BLaER1 (cell line): ENCODE measurements around the gene ALG9.

Source experiments
- H3K27ac ChIP-seq: shearing (Covaris generic); formaldehyde crosslinking; 2 replicates; pipeline ENCODE4 v1.8.1; 2022
- H3K27me3 ChIP-seq: shearing (Covaris generic); formaldehyde crosslinking; 2 replicates; pipeline ENCODE4 v1.8.1; 2022
- H3K36me3 ChIP-seq: shearing (Covaris generic); formaldehyde crosslinking; 2 replicates; pipeline ENCODE4 v1.8.1; 2022
- H3K4me1 ChIP-seq: shearing (Covaris generic); formaldehyde crosslinking; 2 replicates; pipeline ENCODE4 v1.8.1; 2022
- H3K4me2 ChIP-seq: shearing (Covaris generic); formaldehyde crosslinking; 2 replicates; pipeline ENCODE4 v1.8.1; 2022
- H3K4me3 ChIP-seq: shearing (Covaris generic); formaldehyde crosslinking; 2 replicates; pipeline ENCODE4 v1.8.1; 2022
- H3K9ac ChIP-seq: shearing (Covaris generic); formaldehyde crosslinking; 2 replicates; pipeline ENCODE4 v1.8.1; 2022
- H3K9me3 ChIP-seq: shearing (Covaris generic); formaldehyde crosslinking; 2 replicates; pipeline ENCODE4 v1.8.1; 2022
- H4K20me1 ChIP-seq: shearing (Covaris generic); formaldehyde crosslinking; 2 replicates; pipeline ENCODE4 v1.8.1; 2022
- Cebpa-rat ChIP-seq: shearing (Covaris generic); IDR thresholded peaks from 2 replicates; pipeline ENCODE4 v1.8.1; 2022

The ALG9 gene

DNA sequence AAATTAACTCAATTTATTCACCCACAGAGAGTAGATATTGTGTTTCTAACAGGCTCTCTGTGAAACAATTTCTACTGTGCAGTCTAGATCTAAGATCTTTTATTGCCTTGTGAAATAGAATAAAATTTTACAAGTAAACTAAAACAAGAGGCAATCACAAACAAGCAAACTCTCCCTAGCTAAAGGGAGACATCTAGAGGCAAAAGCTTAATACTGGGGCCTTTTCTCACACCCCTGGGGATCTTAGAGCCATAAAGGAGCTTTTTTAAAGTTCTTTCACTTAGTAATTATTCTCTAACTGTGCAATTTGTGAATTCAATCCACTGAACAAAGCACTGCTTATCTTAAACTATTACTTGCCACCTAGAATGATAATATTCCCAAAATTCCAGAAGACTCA lies 19.7 kb downstream of the ALG9 start:
- Histone ChIP-seq H4K20me1 (no peaks in the 10 kb centered on the region), H3K4me2 (no peak overlapping the region), H3K4me1 (no peaks in the 10 kb centered on the region), H3K9ac (no peak overlapping the region), H3K36me3 (peaks cover 94% of the 10 kb centered on the region), H3K9me3 (no peaks in the 10 kb centered on the region), H3K27ac (no peak overlapping the region), H3K27me3 (no peaks in the 10 kb centered on the region), H3K4me3 (no peak overlapping the region)
- TF ChIP-seq Cebpa-rat = no peak

DNA sequence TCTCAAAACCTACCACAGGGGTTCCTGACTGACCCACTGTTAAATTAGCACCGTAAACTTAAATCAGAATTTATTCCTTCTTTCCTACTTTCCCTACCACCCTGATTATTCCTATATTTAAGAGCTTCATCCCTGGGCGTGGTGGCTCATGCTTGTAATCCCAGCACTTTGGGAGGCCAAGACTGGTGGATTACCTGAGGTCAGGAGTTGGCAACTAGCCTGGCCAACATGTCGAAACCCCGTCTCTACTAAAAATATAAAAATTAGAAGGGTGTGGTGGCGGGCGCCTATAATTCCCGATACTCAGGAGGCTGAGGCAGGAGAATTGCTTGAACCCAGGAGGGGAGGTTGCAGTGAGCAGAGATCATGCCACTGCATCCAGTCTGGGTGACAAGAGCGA lies 20.3 kb downstream of the ALG9 start:
- H3K27me3 ChIP-seq = no peaks in the 10 kb centered on the region
- H4K20me1 ChIP-seq = no peaks in the 10 kb centered on the region
- H3K4me3 ChIP-seq = no peak overlapping the region
- H3K36me3 ChIP-seq = peaks cover 97% of the 10 kb centered on the region
- no peaks in the 10 kb centered on the region for H3K9me3 ChIP-seq
- no peak for TF ChIP-seq Cebpa-rat
- no peaks in the 10 kb centered on the region for H3K4me1 ChIP-seq
- H3K9ac ChIP-seq = no peak overlapping the region
- no peak overlapping the region for H3K4me2 ChIP-seq
- H3K27ac ChIP-seq = no peak overlapping the region

DNA sequence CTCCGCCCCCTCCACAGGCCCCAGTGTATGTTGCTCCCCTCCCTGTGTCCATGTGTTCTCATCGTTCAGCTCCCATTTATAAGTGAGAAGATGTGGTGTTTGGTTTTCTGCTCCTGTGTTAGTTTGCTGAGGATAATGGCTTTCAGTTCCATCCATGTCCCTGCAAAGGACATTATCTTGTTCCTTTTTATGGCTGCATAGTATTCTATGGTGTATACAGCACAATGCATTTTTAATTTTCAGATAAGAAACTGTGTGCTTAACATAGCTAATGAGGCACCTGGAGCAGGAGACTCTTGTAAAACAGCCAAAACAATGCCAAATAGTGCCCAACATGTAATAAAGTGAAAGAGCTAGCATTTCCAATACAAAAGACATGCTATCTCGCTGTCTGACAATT lies 21.8 kb downstream of the ALG9 start:
- Histone ChIP-seq H4K20me1 (no peaks in the 10 kb centered on the region), H3K36me3 (peaks cover 97% of the 10 kb centered on the region), H3K27ac (no peak overlapping the region), H3K27me3 (no peaks in the 10 kb centered on the region), H3K4me3 (no peak overlapping the region), H3K9me3 (no peaks in the 10 kb centered on the region), H3K9ac (no peak overlapping the region), H3K4me1 (no peaks in the 10 kb centered on the region), H3K4me2 (no peak overlapping the region)
- no peak for TF ChIP-seq Cebpa-rat

- Histone ChIP-seq H3K4me3 (no peak overlapping the region), H3K27me3 (no peaks in the 10 kb centered on the region), H3K36me3 (peaks cover 94% of the 10 kb centered on the region), H3K27ac (no peak overlapping the region), H4K20me1 (no peaks in the 10 kb centered on the region), H3K4me1 (no peaks in the 10 kb centered on the region), H3K4me2 (no peak overlapping the region), H3K9ac (0 out of 2 replicates have a peak overlapping the region, but pooled peaks have one; percentile 29), H3K9me3 (no peaks in the 10 kb centered on the region)
- TF ChIP-seq Cebpa-rat = no peak
These were observed 24.7 kb downstream of the ALG9 start for GRCh38 chr11:111846636-111847035.

- Histone ChIP-seq H3K36me3 (peaks cover 91% of the 10 kb centered on the region), H4K20me1 (no peaks in the 10 kb centered on the region), H3K9me3 (no peaks in the 10 kb centered on the region), H3K4me3 (no peak overlapping the region), H3K4me1 (no peaks in the 10 kb centered on the region), H3K9ac (no peak overlapping the region), H3K27me3 (no peaks in the 10 kb centered on the region), H3K27ac (no peak overlapping the region), H3K4me2 (no peak overlapping the region)
- TF ChIP-seq Cebpa-rat = no peak
These were observed 25.3 kb downstream of the ALG9 start for GRCh38 chr11:111846063-111846462.

DNA sequence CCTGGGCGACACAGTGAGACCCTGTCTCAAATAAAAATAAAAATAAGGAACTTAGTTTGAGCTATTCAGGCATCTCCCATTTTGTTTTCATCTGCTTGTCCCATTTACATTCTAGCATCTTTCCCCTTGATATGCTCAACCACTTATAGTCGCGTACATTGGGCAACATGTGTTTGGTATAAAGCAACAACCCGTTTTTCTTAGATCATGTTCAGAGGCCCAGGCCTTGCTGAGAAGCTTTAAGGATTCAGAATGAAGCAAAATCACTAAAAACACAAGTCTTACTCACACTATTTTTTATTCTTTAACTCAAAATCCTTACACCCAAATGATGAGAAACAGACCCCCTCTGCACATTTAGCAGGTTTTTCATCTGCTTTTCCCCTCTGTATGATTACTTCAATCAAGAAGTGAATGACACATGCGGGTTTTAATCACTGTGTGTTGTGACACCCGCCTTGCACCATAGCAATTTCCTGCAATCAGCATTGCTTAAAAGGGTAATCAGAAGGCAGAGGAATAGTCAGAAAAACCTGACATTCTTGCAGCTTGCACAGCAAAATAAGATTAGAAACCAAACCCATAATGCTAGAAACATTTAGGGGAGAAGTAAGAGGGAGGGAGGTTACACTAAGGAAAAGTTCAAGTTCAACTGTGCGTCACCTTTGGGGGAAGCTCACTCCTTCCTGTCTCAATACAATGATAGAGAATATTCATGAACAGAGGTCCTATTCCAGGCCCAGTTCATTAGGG lies 25.9 kb downstream of the ALG9 start:
- Histone ChIP-seq H3K4me3 (no peak overlapping the region), H3K9me3 (no peaks in the 10 kb centered on the region), H3K4me2 (no peak overlapping the region), H3K4me1 (no peaks in the 10 kb centered on the region), H3K27me3 (no peaks in the 10 kb centered on the region), H3K9ac (no peak overlapping the region), H4K20me1 (no peaks in the 10 kb centered on the region), H3K36me3 (peaks cover 90% of the 10 kb centered on the region), H3K27ac (no peak overlapping the region)
- TF ChIP-seq Cebpa-rat = no peak

GRCh38 chr11:111843661-111844060 lies 27.7 kb downstream of the ALG9 start:
- Histone ChIP-seq H3K27me3 (no peaks in the 10 kb centered on the region), H3K9me3 (no peaks in the 10 kb centered on the region), H3K4me2 (no peak overlapping the region), H3K36me3 (peaks cover 78% of the 10 kb centered on the region), H3K4me3 (no peak overlapping the region), H3K9ac (no peak overlapping the region), H3K27ac (no peak overlapping the region), H3K4me1 (no peaks in the 10 kb centered on the region), H4K20me1 (no peaks in the 10 kb centered on the region)
- no peak for TF ChIP-seq Cebpa-rat

DNA sequence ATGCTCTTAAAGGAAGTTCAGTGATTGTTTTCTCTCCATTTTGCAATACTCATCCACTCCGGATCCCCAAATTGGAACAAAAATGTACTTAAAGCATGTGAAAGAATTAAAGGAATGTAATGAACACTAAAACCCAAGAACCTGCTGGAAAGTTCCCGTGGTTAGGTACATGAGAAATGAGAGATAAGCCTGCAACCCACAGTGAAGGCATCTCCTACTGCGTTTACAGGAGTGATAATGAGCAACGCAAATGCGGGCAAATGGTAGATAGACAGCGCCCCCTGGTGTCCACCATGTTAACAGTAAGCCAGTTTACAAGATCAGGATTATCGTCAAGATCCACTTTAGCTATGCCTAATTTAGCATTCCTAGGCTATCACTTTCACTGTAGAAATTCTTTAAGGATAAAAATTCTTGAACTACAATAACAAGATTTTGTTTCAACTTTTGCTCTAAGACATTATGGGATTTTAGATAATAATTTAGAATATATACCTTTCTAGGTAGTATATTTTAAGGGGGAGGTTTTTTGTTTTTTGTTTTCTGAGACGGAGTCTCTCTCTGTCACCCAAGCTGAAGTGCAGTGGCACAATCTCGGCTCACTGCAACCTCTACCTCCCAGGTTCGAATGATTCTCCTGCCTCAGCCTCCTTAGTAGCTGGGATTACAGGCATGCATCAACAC lies 29.9 kb downstream of the ALG9 start:
- no peak for TF ChIP-seq Cebpa-rat
- peaks cover 75% of the 10 kb centered on the region for H3K36me3 ChIP-seq
- no peak overlapping the region for H3K27ac ChIP-seq
- no peaks in the 10 kb centered on the region for H4K20me1 ChIP-seq
- H3K4me3 ChIP-seq = no peak overlapping the region
- no peaks in the 10 kb centered on the region for H3K4me1 ChIP-seq
- H3K9ac ChIP-seq = no peak overlapping the region
- no peak overlapping the region for H3K4me2 ChIP-seq
- H3K27me3 ChIP-seq = no peaks in the 10 kb centered on the region
- H3K9me3 ChIP-seq = no peaks in the 10 kb centered on the region

DNA sequence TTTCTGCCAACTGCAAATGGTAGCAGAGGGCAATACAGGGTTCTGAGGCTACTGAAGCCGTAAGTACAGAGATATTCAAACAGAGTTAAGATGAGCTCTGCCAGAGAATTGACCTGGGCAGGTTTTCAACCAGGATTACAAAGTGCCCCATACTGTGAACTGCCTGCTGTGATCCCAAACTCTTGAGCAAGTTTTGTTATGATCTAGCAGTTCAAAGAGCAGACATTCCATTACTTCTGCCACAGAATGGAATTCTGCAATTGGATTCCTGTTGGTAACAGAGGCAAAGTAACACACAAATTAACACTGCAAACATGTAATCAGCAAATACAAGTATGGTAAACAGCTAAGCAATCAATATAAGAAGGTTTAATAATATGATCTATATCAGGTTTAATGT lies 31.2 kb downstream of the ALG9 start:
- Histone ChIP-seq H3K36me3 (peaks cover 75% of the 10 kb centered on the region), H3K27me3 (no peaks in the 10 kb centered on the region), H3K9me3 (no peaks in the 10 kb centered on the region), H3K27ac (no peak overlapping the region), H3K4me1 (no peaks in the 10 kb centered on the region), H3K4me2 (no peak overlapping the region), H3K9ac (no peak overlapping the region), H3K4me3 (no peak overlapping the region), H4K20me1 (no peaks in the 10 kb centered on the region)
- no peak for TF ChIP-seq Cebpa-rat

GRCh38 chr11:111838054-111838453 lies 33.3 kb downstream of the ALG9 start:
- Histone ChIP-seq H3K36me3 (peaks cover 75% of the 10 kb centered on the region), H3K4me1 (no peaks in the 10 kb centered on the region), H3K4me2 (no peak overlapping the region), H3K4me3 (no peak overlapping the region), H3K27me3 (no peaks in the 10 kb centered on the region), H4K20me1 (no peaks in the 10 kb centered on the region), H3K27ac (no peak overlapping the region), H3K9ac (no peak overlapping the region), H3K9me3 (no peaks in the 10 kb centered on the region)
- TF ChIP-seq Cebpa-rat = no peak
